Spleen (tissue), 7 donors: Measurements from ENCODE around the gene E4F1.

Source experiments
- POLR2A ChIP-seq, 3 donors: fragments of 450-650 bp; IDR thresholded peaks; one replicate each; pipeline ENCODE4 v1.5.1; 2017; ENCODE audit warnings: antibody characterized with exemption in 3 of 3, mild to moderate bottlenecking in 1 of 3
- TF ChIP-seq, protein P1 (sequence below), 11 experiments: fragments of 200-600 bp in 7 of 11; fragments of 450-650 bp in 4 of 11; sonication (generic) in 4 of 11; IDR thresholded peaks in 8 of 11; conservative IDR thresholded peaks in 3 of 11; 1 replicate in 7 of 11; 2 replicates in 4 of 11; pipeline versions ENCODE4 v1.4.0 to v1.8.0; 2016 to 2021; ENCODE audit warnings: antibody characterized with exemption in 11 of 11, inconsistent platforms in 4 of 11, mild to moderate bottlenecking in 1 of 11
- donor health status: DM: no; HTN: no; CAD: no; lungs with moderate emphysema.
- donor health status: DM: no; HTN: no; CAD: no.
- donor health status: DM: no; HTN: no; CAD: no.

DNA sequence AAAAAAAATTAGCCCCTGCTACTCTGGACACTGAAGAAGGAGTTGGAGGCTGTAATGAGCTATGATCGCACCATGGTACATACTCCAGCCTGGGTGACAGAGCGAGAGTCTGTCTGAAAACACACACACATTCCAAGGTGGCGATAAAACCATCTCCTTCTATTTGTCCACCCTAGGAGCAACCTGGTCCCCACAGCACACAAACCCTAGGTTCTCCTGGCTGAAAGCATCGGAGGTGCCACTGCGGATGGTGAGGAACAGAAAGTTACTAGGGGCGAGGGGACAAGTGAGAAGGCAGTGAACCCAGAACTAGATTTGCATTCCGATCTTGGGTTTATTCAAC is 29.4 kb downstream of the E4F1 start:
- TF ChIP-seq, protein P1, sequence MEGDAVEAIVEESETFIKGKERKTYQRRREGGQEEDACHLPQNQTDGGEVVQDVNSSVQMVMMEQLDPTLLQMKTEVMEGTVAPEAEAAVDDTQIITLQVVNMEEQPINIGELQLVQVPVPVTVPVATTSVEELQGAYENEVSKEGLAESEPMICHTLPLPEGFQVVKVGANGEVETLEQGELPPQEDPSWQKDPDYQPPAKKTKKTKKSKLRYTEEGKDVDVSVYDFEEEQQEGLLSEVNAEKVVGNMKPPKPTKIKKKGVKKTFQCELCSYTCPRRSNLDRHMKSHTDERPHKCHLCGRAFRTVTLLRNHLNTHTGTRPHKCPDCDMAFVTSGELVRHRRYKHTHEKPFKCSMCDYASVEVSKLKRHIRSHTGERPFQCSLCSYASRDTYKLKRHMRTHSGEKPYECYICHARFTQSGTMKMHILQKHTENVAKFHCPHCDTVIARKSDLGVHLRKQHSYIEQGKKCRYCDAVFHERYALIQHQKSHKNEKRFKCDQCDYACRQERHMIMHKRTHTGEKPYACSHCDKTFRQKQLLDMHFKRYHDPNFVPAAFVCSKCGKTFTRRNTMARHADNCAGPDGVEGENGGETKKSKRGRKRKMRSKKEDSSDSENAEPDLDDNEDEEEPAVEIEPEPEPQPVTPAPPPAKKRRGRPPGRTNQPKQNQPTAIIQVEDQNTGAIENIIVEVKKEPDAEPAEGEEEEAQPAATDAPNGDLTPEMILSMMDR (IDR thresholded peaks at IDR 0.05 in 8 of 11, conservative IDR thresholded peaks at IDR 0.05 in 3 of 11): no peak
- TF ChIP-seq POLR2A (IDR thresholded peaks at IDR 0.05): no peak
